ENCODE measurements around the gene FGFR2. TPM values are rescaled to one million over a fixed set of nuclear protein-coding genes. Genes with fewer than 3 reads are reported as not detected.

Gene FGFR2
- total and polyA plus RNA-seq, 4 donors: 11.4 to 69.9 (median 31.9) TPM

DNA sequence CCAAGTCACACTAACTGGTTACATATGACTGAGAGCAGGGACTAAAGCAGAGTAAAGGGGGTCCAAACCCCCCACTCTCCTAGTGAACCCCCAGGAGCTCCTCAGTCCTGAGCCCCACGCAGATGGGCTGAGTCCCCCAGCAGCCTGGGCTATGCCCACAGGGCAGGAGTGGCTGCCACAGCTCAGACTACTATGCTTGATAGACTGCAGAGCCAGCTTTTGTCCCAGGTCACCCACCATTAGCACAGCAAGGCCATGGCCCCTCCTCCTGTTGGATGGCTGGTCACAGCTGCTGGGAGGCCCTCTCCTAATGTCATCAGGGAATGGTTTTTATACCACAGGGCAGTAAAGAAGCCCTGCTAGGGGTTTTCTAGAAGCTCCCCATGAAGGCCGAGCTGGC, 46.3 kb upstream of the FGFR2 start:
- no peaks in the 10 kb centered on the region for H3K4me1 ChIP-seq (ENCODE audit: control insufficient read depth in 4 of 4, insufficient read depth in 4 of 4, low read length in 3 of 4)
- 88% methylated on average over 2 of the region's 2 CpGs for WGBS

More for the DNA sequence above, 46.3 kb upstream of the FGFR2 start:
- Histone ChIP-seq H3K27me3 (ENCODE audit: control insufficient read depth in 4 of 4, insufficient read depth in 4 of 4, low read length in 3 of 4) (no peaks in the 10 kb centered on the region), H3K27ac (ENCODE audit: low read depth in 1 of 2, low read length in 2 of 2) (no peak overlapping the region), H3K4me3 (ENCODE audit: low read depth in 1 of 3, low read length in 3 of 3) (no peak overlapping the region), H3K9ac (ENCODE audit: low read depth in 1 of 2, low read length in 2 of 2) (no peak overlapping the region), H3K36me3 (ENCODE audit: control insufficient read depth in 4 of 4, insufficient read depth in 3 of 4, low read depth in 1 of 4, low read length in 3 of 4) (no peaks in the 10 kb centered on the region), H3K9me3 (ENCODE audit: control insufficient read depth in 4 of 4, low read length in 3 of 4) (peaks cover 0 to 2% (median 0%) of the 10 kb centered on the region in 4 donors)
- DNase-seq (ENCODE audit: low spot score): no peak
- no peak for TF ChIP-seq HNF4G (IDR thresholded peaks at IDR 0.05)
- TF ChIP-seq NR2F2 (IDR thresholded peaks at IDR 0.05): no peak
- TF ChIP-seq, protein P1, sequence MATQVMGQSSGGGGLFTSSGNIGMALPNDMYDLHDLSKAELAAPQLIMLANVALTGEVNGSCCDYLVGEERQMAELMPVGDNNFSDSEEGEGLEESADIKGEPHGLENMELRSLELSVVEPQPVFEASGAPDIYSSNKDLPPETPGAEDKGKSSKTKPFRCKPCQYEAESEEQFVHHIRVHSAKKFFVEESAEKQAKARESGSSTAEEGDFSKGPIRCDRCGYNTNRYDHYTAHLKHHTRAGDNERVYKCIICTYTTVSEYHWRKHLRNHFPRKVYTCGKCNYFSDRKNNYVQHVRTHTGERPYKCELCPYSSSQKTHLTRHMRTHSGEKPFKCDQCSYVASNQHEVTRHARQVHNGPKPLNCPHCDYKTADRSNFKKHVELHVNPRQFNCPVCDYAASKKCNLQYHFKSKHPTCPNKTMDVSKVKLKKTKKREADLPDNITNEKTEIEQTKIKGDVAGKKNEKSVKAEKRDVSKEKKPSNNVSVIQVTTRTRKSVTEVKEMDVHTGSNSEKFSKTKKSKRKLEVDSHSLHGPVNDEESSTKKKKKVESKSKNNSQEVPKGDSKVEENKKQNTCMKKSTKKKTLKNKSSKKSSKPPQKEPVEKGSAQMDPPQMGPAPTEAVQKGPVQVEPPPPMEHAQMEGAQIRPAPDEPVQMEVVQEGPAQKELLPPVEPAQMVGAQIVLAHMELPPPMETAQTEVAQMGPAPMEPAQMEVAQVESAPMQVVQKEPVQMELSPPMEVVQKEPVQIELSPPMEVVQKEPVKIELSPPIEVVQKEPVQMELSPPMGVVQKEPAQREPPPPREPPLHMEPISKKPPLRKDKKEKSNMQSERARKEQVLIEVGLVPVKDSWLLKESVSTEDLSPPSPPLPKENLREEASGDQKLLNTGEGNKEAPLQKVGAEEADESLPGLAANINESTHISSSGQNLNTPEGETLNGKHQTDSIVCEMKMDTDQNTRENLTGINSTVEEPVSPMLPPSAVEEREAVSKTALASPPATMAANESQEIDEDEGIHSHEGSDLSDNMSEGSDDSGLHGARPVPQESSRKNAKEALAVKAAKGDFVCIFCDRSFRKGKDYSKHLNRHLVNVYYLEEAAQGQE (IDR thresholded peaks at IDR 0.05): no peak
- TF ChIP-seq, protein P2, sequence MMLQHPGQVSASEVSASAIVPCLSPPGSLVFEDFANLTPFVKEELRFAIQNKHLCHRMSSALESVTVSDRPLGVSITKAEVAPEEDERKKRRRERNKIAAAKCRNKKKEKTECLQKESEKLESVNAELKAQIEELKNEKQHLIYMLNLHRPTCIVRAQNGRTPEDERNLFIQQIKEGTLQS (IDR thresholded peaks at IDR 0.05): no peak
- TF ChIP-seq JUND (IDR thresholded peaks at IDR 0.05): no peak
- TF ChIP-seq FOXA1 (IDR thresholded peaks at IDR 0.05): no peak
- no peak for TF ChIP-seq EGR1 (IDR thresholded peaks at IDR 0.05; ENCODE audit: low read depth in 2 of 2)
- no peak for TF ChIP-seq ZBTB33 (IDR thresholded peaks at IDR 0.05)
- TF ChIP-seq TAF1 (conservative IDR thresholded peaks at IDR 0.05): no peak
- TF ChIP-seq, protein P3, sequence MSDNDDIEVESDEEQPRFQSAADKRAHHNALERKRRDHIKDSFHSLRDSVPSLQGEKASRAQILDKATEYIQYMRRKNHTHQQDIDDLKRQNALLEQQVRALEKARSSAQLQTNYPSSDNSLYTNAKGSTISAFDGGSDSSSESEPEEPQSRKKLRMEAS (IDR thresholded peaks at IDR 0.05): no peak
- no peak for TF ChIP-seq FOXA2 (IDR thresholded peaks at IDR 0.05)
- TF ChIP-seq CTCF (IDR thresholded peaks at IDR 0.05; ENCODE audit: low read depth, low read length, missing input control): no peak
- no peak for TF ChIP-seq YY1 (IDR thresholded peaks at IDR 0.05)
- no peak for TF ChIP-seq RAD21 (IDR thresholded peaks at IDR 0.05)
- no peak for TF ChIP-seq HNF4A (conservative IDR thresholded peaks at IDR 0.05)
- no peak for TF ChIP-seq GABPA (IDR thresholded peaks at IDR 0.05 in 1 of 2, conservative IDR thresholded peaks at IDR 0.05 in 1 of 2)
- no peak for TF ChIP-seq SP1 (IDR thresholded peaks at IDR 0.05)
- TF ChIP-seq RXRA (IDR thresholded peaks at IDR 0.05): no peak

All from liver (tissue), 9 donors.